Right cardiac atrium (tissue), 5 donors: ENCODE data around the gene TRAM2. TPM values are rescaled to one million over a fixed set of nuclear protein-coding genes. Genes with fewer than 3 reads are reported as not detected.
A peak's percentile ranks its signal among the peaks of the same experiment; 100 is the strongest.

Experiments
- ATAC-seq, 2 donors: fragments of 200-7000 bp; cut with Tn5 transposase; one replicate each; pipeline versions ENCODE4 v1.8.0 to v1.9.1; 2020; ENCODE audit warnings: moderate library complexity in 2 of 2, mild to moderate bottlenecking in 1 of 2
- DNase-seq, 3 donors: peaks; one replicate each; pipeline ENCODE4 v3.0.0-alpha.2; 2020
- H3K27ac ChIP-seq: one replicate; pipeline ENCODE4 v1.5.1; 2013; ENCODE audit warnings: mild to moderate bottlenecking, low read length, control low read depth, moderate library complexity
- H3K27me3 ChIP-seq: one replicate; pipeline ENCODE4 v1.6.1; 2013; ENCODE audit not compliant: control insufficient read depth, insufficient read depth
- H3K4me1 ChIP-seq: one replicate; pipeline ENCODE4 v1.6.1; 2013; ENCODE audit warnings: low read length; ENCODE audit not compliant: control insufficient read depth, insufficient read depth
- H3K4me3 ChIP-seq: one replicate; pipeline ENCODE4 v1.5.1; 2013; ENCODE audit warnings: low read length, control low read depth
- H3K9me3 ChIP-seq: one replicate; pipeline ENCODE4 v1.6.1; 2013; ENCODE audit warnings: low read length; ENCODE audit not compliant: control insufficient read depth
- WGBS: extraction: QIAGEN DNeasy Blood & Tissue Kit; methylation state at CpG from one replicate; pipeline ENCODE4 v1.1.7; 2013; 5-methylcytosine and 5-hydroxymethylcytosine counted together
- intact Hi-C, 4 donors: fragments of 100-400 bp; cut with DNase I; formaldehyde crosslinking; loops; one replicate each; pipeline versions ENCODE4 v1.11.0 to v1.14.0; 2022 to 2023
- polyA plus RNA-seq: library from polyadenylated mRNA; stranded (reverse); fragments of 200-250 nt; gene quantifications from one replicate; pipeline ENCODE4 v1.2.3, GENCODE V29; 2013
- total RNA-seq, 4 donors: library from RNA; stranded (reverse); fragmentation: NEBNext Ultra II Directional; extraction: Animal tissue kit (Norgen Biotek cat#: 25700); gene quantifications; one replicate each; pipeline ENCODE4 v1.2.1, GENCODE V29; 2021
- donor health status: healthy with polysubstance abuse.
- donor health status: DM: no; HTN: yes; CAD: no.
- donor health status: DM: no; HTN: no; CAD: no.
- donor health status: DM: no; HTN: yes; CAD: no; lungs with severe emphysema.
- donor health status: DM: yes; HTN: yes; CAD: no.

TRAM2 gene
- total and polyA plus RNA-seq, 5 donors, result 7.1 to 18.2 (median 14.6) TPM

- H3K9me3 ChIP-seq, result no peaks in the 10 kb centered on the region
- intact Hi-C loops, result loop anchor here (2.0 to 10.0 kb wide), 5 partner anchors 75 to 81 kb away; partner anchors contain the start of genes EFHC1 (in 3 of the 4) and TRAM2 (in 3 of the 4)
- peak overlapping the region; percentile 97 for H3K27ac ChIP-seq
- no peaks in the 10 kb centered on the region for H3K27me3 ChIP-seq
- DNase-seq, result peak in 2 of 3 donors; percentile 68 to 73
- H3K4me3 ChIP-seq, result no peak overlapping the region
- H3K4me1 ChIP-seq, result peaks cover 13% of the 10 kb centered on the region
- WGBS, result 68% methylated on average over 11 of the region's 11 CpGs
- peak; percentile 5 to 59 for ATAC-seq
Observed at GRCh38 chr6:52499681-52500236, 77.1 kb downstream of the TRAM2 start.

- no peak for ATAC-seq
- H3K4me1 ChIP-seq, result peaks cover 13% of the 10 kb centered on the region
- intact Hi-C loops, result loop anchor here in 2 of 4 donors (5.0 kb wide), 1 partner anchor 77 kb away; the partner anchor contains the start of gene EFHC1 (in 2 of the 2)
Observed at GRCh38 chr6:52499026-52499425, 77.8 kb downstream of the TRAM2 start.

GRCh38 chr6:52498538-52499017, 78.3 kb downstream of the TRAM2 start:
- peak in 1 of 2 donors; percentile 6 for ATAC-seq
- intact Hi-C loops, result loop anchor here in 2 of 4 donors (5.0 kb wide), 1 partner anchor 76 kb away; the partner anchor contains the start of gene EFHC1 (in 2 of the 2)
- peak overlapping the region; percentile 91 for H3K27ac ChIP-seq
- H3K4me1 ChIP-seq, result peaks cover 8% of the 10 kb centered on the region
- no peak overlapping the region for H3K4me3 ChIP-seq
- DNase-seq, result peak in 2 of 3 donors; percentile 71 to 75
- no peaks in the 10 kb centered on the region for H3K27me3 ChIP-seq
- no peaks in the 10 kb centered on the region for H3K9me3 ChIP-seq
- WGBS, result 72% methylated on average over 11 of the region's 11 CpGs

More at GRCh38 chr6:52499026-52499425, 77.8 kb downstream of the TRAM2 start:
- no peaks in the 10 kb centered on the region for H3K27me3 ChIP-seq
- 35% methylated on average over 1 of the region's 1 CpG for WGBS
- H3K9me3 ChIP-seq, result no peaks in the 10 kb centered on the region
- DNase-seq, result no peak
- peak overlapping the region; percentile 91 for H3K27ac ChIP-seq
- H3K4me3 ChIP-seq, result no peak overlapping the region

GRCh38 chr6:52497652-52498408, 79.0 kb downstream of the TRAM2 start:
- peak; percentile 49 to 70 (median 63) for DNase-seq
- intact Hi-C loops, result loop anchor here in 2 of 4 donors (5.0 kb wide), 1 partner anchor 76 kb away; the partner anchor contains the start of gene EFHC1 (in 2 of the 2)
- Histone ChIP-seq H3K27ac (peak overlapping the region; percentile 91), H3K9me3 (no peaks in the 10 kb centered on the region), H3K4me3 (no peak overlapping the region), H3K27me3 (no peaks in the 10 kb centered on the region), H3K4me1 (peaks cover 8% of the 10 kb centered on the region)
- ATAC-seq, result peak; percentile 13 to 54
- 56% methylated on average over 14 of the region's 14 CpGs for WGBS

GRCh38 chr6:52496631-52497030, 80.2 kb downstream of the TRAM2 start:
- H3K4me3 ChIP-seq, result no peak overlapping the region
- DNase-seq, result no peak
- peaks cover 8% of the 10 kb centered on the region for H3K4me1 ChIP-seq
- H3K9me3 ChIP-seq, result no peaks in the 10 kb centered on the region
- H3K27ac ChIP-seq, result no peak overlapping the region
- intact Hi-C loops, result loop anchor here in 2 of 4 donors (5.0 kb wide), 1 partner anchor 74 kb away; the partner anchor contains the start of gene EFHC1 (in 2 of the 2)
- H3K27me3 ChIP-seq, result no peaks in the 10 kb centered on the region
- no peak for ATAC-seq
- WGBS, result 90% methylated on average over 2 of the region's 2 CpGs

- Histone ChIP-seq H3K27ac (no peak overlapping the region), H3K27me3 (no peaks in the 10 kb centered on the region), H3K4me1 (peaks cover 8% of the 10 kb centered on the region), H3K4me3 (no peak overlapping the region), H3K9me3 (no peaks in the 10 kb centered on the region)
- DNase-seq, result no peak
- intact Hi-C loops, result loop anchor here in 2 of 4 donors (5.0 kb wide), 1 partner anchor 74 kb away; the partner anchor contains the start of gene EFHC1 (in 2 of the 2)
- ATAC-seq, result no peak
- 70% methylated on average over 3 of the region's 3 CpGs for WGBS
Observed at GRCh38 chr6:52495922-52496321, 80.9 kb downstream of the TRAM2 start.

- 97% methylated on average over 7 of the region's 7 CpGs for WGBS
- intact Hi-C loops, result loop anchor here in 2 of 4 donors (5.0 kb wide), 1 partner anchor 72 kb away; the partner anchor contains the start of gene EFHC1 (in 2 of the 2)
- Histone ChIP-seq H3K27me3 (no peaks in the 10 kb centered on the region), H3K9me3 (no peaks in the 10 kb centered on the region), H3K27ac (no peak overlapping the region), H3K4me3 (no peak overlapping the region), H3K4me1 (peaks cover 10% of the 10 kb centered on the region)
- ATAC-seq, result no peak
- DNase-seq, result no peak
Observed at GRCh38 chr6:52494298-52495072, 82.4 kb downstream of the TRAM2 start.

- 64% methylated on average over 3 of the region's 3 CpGs for WGBS
- intact Hi-C loops, result no loop called here
Observed at GRCh38 chr6:52493669-52494068, 83.2 kb downstream of the TRAM2 start.

GRCh38 chr6:52491203-52492069, 85.4 kb downstream of the TRAM2 start:
- DNase-seq, result peak in 1 of 3 donors; percentile 48
- no peaks in the 10 kb centered on the region for H3K9me3 ChIP-seq
- 71% methylated on average over 14 of the region's 14 CpGs for WGBS
- ATAC-seq, result no peak
- H3K27ac ChIP-seq, result no peak overlapping the region
- no peak overlapping the region for H3K4me3 ChIP-seq
- intact Hi-C loops, result no loop called here
- peaks cover 2% of the 10 kb centered on the region for H3K4me1 ChIP-seq
- no peaks in the 10 kb centered on the region for H3K27me3 ChIP-seq

More at GRCh38 chr6:52493669-52494068, 83.2 kb downstream of the TRAM2 start:
- no peak overlapping the region for H3K27ac ChIP-seq
- no peak for DNase-seq
- H3K4me1 ChIP-seq, result peaks cover 7% of the 10 kb centered on the region
- H3K27me3 ChIP-seq, result no peaks in the 10 kb centered on the region
- no peak overlapping the region for H3K4me3 ChIP-seq
- ATAC-seq, result no peak
- H3K9me3 ChIP-seq, result no peaks in the 10 kb centered on the region

GRCh38 chr6:52489881-52490280, 87.0 kb downstream of the TRAM2 start:
- 53% methylated on average over 5 of the region's 5 CpGs for WGBS
- DNase-seq, result no peak
- H3K27me3 ChIP-seq, result no peaks in the 10 kb centered on the region
- peaks cover 2% of the 10 kb centered on the region for H3K4me1 ChIP-seq
- no peak overlapping the region for H3K27ac ChIP-seq
- ATAC-seq, result peak; percentile 38 to 62
- no peaks in the 10 kb centered on the region for H3K9me3 ChIP-seq
- intact Hi-C loops, result no loop called here
- H3K4me3 ChIP-seq, result no peak overlapping the region
